ENCODE data around the gene CHP1. TPM values are rescaled to one million over a fixed set of nuclear protein-coding genes. Genes with fewer than 3 reads are reported as not detected.
"Not testable (repeated sequence)": the region's sequence is repeated elsewhere in the genome, so short reads cannot be mapped to it uniquely, and the experiment has no call there.

The CHP1 gene
- total RNA-seq, 1 experiment from 2014 or later, result 139 TPM

DNA sequence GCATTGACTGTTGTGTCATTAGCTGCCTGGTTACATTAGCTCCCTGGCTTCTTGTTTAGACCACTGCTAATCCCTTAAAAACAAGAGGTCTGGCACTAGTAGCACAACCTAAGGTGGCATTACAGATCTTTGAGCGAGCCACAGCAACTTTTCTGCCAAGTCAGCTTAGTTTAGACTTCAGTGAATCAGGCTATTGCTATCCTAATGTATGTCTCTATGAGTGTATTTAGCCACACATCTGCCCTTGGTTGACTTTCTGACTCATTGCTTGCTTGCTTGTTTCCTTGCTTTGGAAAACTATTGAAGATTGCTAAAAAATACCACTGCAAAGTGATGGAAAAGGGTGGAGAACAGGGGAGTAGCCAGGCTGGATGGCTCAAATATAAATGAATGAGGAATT is 50.2 kb downstream of the CHP1 start:
- CTCF ChIA-PET, result no interaction called here
- TF ChIP-seq, protein P1, sequence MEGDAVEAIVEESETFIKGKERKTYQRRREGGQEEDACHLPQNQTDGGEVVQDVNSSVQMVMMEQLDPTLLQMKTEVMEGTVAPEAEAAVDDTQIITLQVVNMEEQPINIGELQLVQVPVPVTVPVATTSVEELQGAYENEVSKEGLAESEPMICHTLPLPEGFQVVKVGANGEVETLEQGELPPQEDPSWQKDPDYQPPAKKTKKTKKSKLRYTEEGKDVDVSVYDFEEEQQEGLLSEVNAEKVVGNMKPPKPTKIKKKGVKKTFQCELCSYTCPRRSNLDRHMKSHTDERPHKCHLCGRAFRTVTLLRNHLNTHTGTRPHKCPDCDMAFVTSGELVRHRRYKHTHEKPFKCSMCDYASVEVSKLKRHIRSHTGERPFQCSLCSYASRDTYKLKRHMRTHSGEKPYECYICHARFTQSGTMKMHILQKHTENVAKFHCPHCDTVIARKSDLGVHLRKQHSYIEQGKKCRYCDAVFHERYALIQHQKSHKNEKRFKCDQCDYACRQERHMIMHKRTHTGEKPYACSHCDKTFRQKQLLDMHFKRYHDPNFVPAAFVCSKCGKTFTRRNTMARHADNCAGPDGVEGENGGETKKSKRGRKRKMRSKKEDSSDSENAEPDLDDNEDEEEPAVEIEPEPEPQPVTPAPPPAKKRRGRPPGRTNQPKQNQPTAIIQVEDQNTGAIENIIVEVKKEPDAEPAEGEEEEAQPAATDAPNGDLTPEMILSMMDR (IDR thresholded peaks at IDR 0.05; ENCODE audit: insufficient read depth in 1 of 2, low read depth in 1 of 2, low read length in 1 of 2, severe bottlenecking in 1 of 2, unreplicated experiment in 1 of 2), result no peak
- Mint-ChIP-seq H3K27ac (ENCODE audit: unreplicated experiment) (no peak overlapping the region), H3K4me1 (ENCODE audit: low read depth, unreplicated experiment) (peaks cover 21% of the 10 kb centered on the region), H3K4me3 (ENCODE audit: unreplicated experiment) (no peak overlapping the region), H3K9me3 (ENCODE audit: unreplicated experiment) (no peaks in the 10 kb centered on the region), H3K36me3 (ENCODE audit: insufficient read depth, unreplicated experiment) (peaks cover 72% of the 10 kb centered on the region), H3K27me3 (ENCODE audit: insufficient read depth, unreplicated experiment) (no peaks in the 10 kb centered on the region)
- no peak for DNase-seq
- Histone ChIP-seq H3K27me3 (replicated peaks; ENCODE audit: control insufficient read depth, insufficient read depth, low read length) (no peaks in the 10 kb centered on the region), H3K36me3 (ENCODE audit: control insufficient read depth, insufficient read depth, low read length) (no peaks in the 10 kb centered on the region; the same call in 1 of the 2 replicates), H3K4me1 (peaks cover 23% of the 10 kb centered on the region), H3K9me3 (no peaks in the 10 kb centered on the region), H3K4me3 (ENCODE audit: low read depth, low read length) (no peak overlapping the region)
- intact Hi-C loops (cut with micrococcal nuclease; ENCODE audit: unreplicated experiment), result no loop called here
- POLR2A ChIA-PET, result no interaction called here
- BruUV-seq (replicated peaks), result no TSS peak

DNA sequence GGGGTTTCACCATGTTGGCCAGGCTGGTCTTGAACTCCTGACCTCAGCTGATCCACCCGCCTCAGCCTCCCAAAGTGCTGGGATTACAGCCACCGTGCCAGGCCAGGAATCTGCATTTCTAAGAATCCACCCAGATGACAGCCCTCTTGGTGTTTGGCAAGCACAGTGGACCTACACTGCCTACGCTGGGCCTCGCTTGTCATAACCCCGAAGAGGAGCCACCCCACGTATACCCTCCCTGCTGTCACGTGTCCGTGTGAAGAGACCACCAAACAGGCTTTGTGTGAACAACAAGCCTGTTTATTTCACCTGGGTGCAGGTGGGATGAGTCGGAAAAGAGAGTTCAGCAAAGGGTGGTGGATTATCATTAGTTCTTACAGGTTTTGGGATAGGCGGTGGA is 51.4 kb downstream of the CHP1 start:
- Mint-ChIP-seq H3K4me3 (ENCODE audit: unreplicated experiment) (peak overlapping the region; percentile 95), H3K36me3 (ENCODE audit: insufficient read depth, unreplicated experiment) (peaks cover 72% of the 10 kb centered on the region), H3K27ac (ENCODE audit: unreplicated experiment) (peak overlapping the region; percentile 97), H3K4me1 (ENCODE audit: low read depth, unreplicated experiment) (peaks cover 14% of the 10 kb centered on the region)
- DNase-seq; H3K4me3 ChIP-seq (ENCODE audit: low read depth, low read length); H3K27me3 ChIP-seq (replicated peaks; ENCODE audit: control insufficient read depth, insufficient read depth, low read length); H3K9me3 ChIP-seq; CTCF ChIA-PET; BruUV-seq (replicated peaks); H3K36me3 ChIP-seq (ENCODE audit: control insufficient read depth, insufficient read depth, low read length); H3K9me3 Mint-ChIP-seq (ENCODE audit: unreplicated experiment); H3K27me3 Mint-ChIP-seq (ENCODE audit: insufficient read depth, unreplicated experiment); POLR2A ChIA-PET: not testable (repeated sequence)
- intact Hi-C loops (cut with micrococcal nuclease; ENCODE audit: unreplicated experiment), result loop anchor here (2.0 kb wide), 1 partner anchor 52 kb away; the partner anchor contains the start of genes CHP1 and EXD1
- H3K4me1 ChIP-seq, result peaks cover 11% of the 10 kb centered on the region; the same call in 1 of the 2 replicates

DNA sequence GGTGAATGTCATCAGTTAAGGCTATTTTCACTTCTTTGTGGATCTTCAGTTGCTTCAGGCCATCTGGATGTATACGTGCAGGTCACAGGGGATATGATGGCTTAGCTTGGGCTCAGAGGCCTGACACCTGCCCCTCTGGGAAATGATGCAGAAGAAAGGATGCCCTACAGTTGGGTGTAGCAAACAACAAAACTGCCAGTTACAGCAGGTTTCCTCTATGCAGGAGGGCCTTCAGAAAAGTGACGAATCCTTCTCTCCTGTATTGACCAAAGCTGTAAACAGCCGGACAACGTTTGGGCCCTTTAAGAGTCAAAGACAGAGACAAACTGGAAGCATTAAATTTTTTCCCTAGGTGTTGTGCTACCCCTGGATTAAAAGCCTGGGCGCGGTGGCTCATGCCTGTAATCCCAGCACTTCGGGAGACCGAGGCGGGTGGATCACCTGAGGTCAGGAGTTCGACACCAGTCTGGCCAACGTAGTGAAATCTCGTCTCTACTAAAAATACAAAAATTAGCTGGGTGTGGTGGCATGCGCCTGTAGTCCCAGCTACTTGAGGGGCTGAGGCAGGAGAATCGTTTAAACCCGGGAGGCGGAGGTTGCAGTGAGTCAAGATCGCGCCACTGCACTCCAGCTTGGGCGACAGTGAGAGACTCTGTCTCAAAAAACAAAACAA is 52.0 kb downstream of the CHP1 start:
- H3K27me3 ChIP-seq (replicated peaks; ENCODE audit: control insufficient read depth, insufficient read depth, low read length); H3K27me3 Mint-ChIP-seq (ENCODE audit: insufficient read depth, unreplicated experiment); H3K9me3 ChIP-seq; H3K36me3 ChIP-seq (ENCODE audit: control insufficient read depth, insufficient read depth, low read length); CTCF ChIA-PET; DNase-seq; H3K9me3 Mint-ChIP-seq (ENCODE audit: unreplicated experiment): not testable (repeated sequence)
- Mint-ChIP-seq H3K4me3 (ENCODE audit: unreplicated experiment) (peak overlapping the region; percentile 95), H3K36me3 (ENCODE audit: insufficient read depth, unreplicated experiment) (peaks cover 75% of the 10 kb centered on the region), H3K4me1 (ENCODE audit: low read depth, unreplicated experiment) (peaks cover 14% of the 10 kb centered on the region), H3K27ac (ENCODE audit: unreplicated experiment) (peak overlapping the region; percentile 97)
- BruUV-seq (replicated peaks), result TSS peak; percentile 98
- intact Hi-C loops (cut with micrococcal nuclease; ENCODE audit: unreplicated experiment), result loop anchor here (2.0 kb wide), 1 partner anchor 52 kb away; the partner anchor contains the start of genes CHP1 and EXD1
- H3K4me3 ChIP-seq (ENCODE audit: low read depth, low read length), result peak overlapping the region; percentile 26
- H3K4me1 ChIP-seq, result peaks cover 11% of the 10 kb centered on the region; the same call in 1 of the 2 replicates
- POLR2A ChIA-PET, result interaction anchor here (0.7 to 1.5 kb wide), 4 partner anchors 9 to 588 kb away, joined by 3 to 10 read pairs (median 6); partner anchors contain the start of genes CHP1, EXD1, NUSAP1 and OIP5

Measured in Caco-2 (cell line).